IMR-90 (cell line): ENCODE results near the gene B4GALT1.

Experiments
- CTCF ChIP-seq: conservative IDR thresholded peaks from 2 replicates; pipeline ENCODE4 v1.5.1; 2012; ENCODE audit warnings: mild to moderate bottlenecking, low read depth, low read length, improper control_type of control experiment
- MXI1 ChIP-seq: IDR thresholded peaks from 2 replicates; pipeline ENCODE4 v1.6.1; 2012; ENCODE audit warnings: low read depth, mild to moderate bottlenecking, low read length, moderate library complexity, borderline replicate concordance
- POLR2A ChIP-seq: IDR thresholded peaks from 2 replicates; pipeline ENCODE4 v1.6.1; 2012; ENCODE audit warnings: mild to moderate bottlenecking, low read depth, low read length
- RCOR1 ChIP-seq: IDR thresholded peaks from 2 replicates; pipeline ENCODE4 v1.6.1; 2012; ENCODE audit warnings: mild to moderate bottlenecking, low read length, improper control_type of control experiment; ENCODE audit not compliant: insufficient replicate concordance

GRCh38 chr9:33178972-33179697 lies 12.0 kb upstream of the B4GALT1 start:
- TF ChIP-seq POLR2A, result no peak
- no peak for TF ChIP-seq CTCF
- TF ChIP-seq RCOR1, result no peak
- TF ChIP-seq MXI1, result no peak
